ENCODE data around the gene BLOC1S3. TPM values are rescaled to one million over a fixed set of nuclear protein-coding genes. Genes with fewer than 3 reads are reported as not detected.

The BLOC1S3 gene
- total RNA-seq, 1 donor from 2014 or later, result 22.7 TPM

DNA sequence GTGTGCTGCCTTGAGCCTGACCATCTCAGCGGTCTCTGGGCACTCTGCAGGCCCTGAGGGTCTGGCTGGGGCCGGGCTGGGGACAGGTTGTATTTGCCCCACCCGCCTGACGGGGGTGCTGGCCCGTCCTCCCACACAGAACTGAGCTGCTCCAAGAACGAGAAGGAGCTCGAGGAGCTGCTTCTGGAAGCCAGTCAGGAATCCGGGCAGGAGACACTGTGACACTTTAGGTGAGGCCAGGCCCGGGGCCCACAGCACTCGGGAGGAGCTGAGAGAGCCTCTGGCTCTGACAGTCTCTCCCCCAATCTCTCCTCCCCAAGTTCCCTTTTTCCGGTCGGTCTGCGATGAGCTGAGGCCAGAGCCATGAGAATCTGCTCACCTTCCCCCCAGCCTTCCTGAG is 32.3 kb upstream of the BLOC1S3 start:
- no peaks in the 10 kb centered on the region for H3K4me1 Mint-ChIP-seq (ENCODE audit: unreplicated experiment)
- peaks cover 12% of the 10 kb centered on the region for H3K27me3 Mint-ChIP-seq (ENCODE audit: unreplicated experiment)
- TF ChIP-seq, protein P1, sequence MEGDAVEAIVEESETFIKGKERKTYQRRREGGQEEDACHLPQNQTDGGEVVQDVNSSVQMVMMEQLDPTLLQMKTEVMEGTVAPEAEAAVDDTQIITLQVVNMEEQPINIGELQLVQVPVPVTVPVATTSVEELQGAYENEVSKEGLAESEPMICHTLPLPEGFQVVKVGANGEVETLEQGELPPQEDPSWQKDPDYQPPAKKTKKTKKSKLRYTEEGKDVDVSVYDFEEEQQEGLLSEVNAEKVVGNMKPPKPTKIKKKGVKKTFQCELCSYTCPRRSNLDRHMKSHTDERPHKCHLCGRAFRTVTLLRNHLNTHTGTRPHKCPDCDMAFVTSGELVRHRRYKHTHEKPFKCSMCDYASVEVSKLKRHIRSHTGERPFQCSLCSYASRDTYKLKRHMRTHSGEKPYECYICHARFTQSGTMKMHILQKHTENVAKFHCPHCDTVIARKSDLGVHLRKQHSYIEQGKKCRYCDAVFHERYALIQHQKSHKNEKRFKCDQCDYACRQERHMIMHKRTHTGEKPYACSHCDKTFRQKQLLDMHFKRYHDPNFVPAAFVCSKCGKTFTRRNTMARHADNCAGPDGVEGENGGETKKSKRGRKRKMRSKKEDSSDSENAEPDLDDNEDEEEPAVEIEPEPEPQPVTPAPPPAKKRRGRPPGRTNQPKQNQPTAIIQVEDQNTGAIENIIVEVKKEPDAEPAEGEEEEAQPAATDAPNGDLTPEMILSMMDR (IDR thresholded peaks at IDR 0.05; ENCODE audit: unreplicated experiment), result no peak
- H3K36me3 Mint-ChIP-seq (ENCODE audit: low read depth, unreplicated experiment), result peaks cover 17% of the 10 kb centered on the region
- no peak overlapping the region for H3K4me3 Mint-ChIP-seq (ENCODE audit: unreplicated experiment)
- H3K27ac Mint-ChIP-seq (ENCODE audit: unreplicated experiment), result no peak overlapping the region
- H3K9me3 Mint-ChIP-seq (ENCODE audit: unreplicated experiment), result no peaks in the 10 kb centered on the region
- DNase-seq (ENCODE audit: low spot score), result no peak

DNA sequence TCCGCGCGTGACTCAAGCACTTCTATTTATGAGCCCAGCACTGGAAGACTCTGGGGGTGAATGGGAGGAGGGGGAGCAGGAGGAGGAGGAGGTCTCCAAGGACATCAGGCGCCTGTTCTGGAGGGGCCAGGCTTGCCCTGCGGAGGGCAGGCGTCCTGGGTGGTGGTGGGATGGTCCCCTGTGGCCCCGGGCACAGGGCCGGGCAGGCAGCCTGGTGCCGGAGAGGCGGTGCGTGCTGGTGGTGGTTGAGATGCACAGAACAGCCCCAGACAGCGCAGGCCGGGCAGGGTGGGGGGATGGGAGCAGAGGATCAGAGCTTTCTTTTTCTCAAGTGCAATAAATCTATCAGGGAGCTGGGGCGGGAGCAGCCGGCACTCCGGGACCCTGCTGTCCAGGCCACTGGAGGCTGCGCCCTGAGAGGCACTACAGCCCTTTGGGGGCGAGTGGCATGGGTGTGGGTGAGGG is 31.8 kb upstream of the BLOC1S3 start:
- peaks cover 12% of the 10 kb centered on the region for H3K36me3 Mint-ChIP-seq (ENCODE audit: low read depth, unreplicated experiment)
- DNase-seq (ENCODE audit: low spot score), result no peak
- H3K9me3 Mint-ChIP-seq (ENCODE audit: unreplicated experiment), result no peaks in the 10 kb centered on the region
- H3K4me1 Mint-ChIP-seq (ENCODE audit: unreplicated experiment), result no peaks in the 10 kb centered on the region
- no peak overlapping the region for H3K27ac Mint-ChIP-seq (ENCODE audit: unreplicated experiment)
- peaks cover 12% of the 10 kb centered on the region for H3K27me3 Mint-ChIP-seq (ENCODE audit: unreplicated experiment)
- TF ChIP-seq, protein P1 (IDR thresholded peaks at IDR 0.05; ENCODE audit: unreplicated experiment), result no peak
- no peak overlapping the region for H3K4me3 Mint-ChIP-seq (ENCODE audit: unreplicated experiment)

DNA sequence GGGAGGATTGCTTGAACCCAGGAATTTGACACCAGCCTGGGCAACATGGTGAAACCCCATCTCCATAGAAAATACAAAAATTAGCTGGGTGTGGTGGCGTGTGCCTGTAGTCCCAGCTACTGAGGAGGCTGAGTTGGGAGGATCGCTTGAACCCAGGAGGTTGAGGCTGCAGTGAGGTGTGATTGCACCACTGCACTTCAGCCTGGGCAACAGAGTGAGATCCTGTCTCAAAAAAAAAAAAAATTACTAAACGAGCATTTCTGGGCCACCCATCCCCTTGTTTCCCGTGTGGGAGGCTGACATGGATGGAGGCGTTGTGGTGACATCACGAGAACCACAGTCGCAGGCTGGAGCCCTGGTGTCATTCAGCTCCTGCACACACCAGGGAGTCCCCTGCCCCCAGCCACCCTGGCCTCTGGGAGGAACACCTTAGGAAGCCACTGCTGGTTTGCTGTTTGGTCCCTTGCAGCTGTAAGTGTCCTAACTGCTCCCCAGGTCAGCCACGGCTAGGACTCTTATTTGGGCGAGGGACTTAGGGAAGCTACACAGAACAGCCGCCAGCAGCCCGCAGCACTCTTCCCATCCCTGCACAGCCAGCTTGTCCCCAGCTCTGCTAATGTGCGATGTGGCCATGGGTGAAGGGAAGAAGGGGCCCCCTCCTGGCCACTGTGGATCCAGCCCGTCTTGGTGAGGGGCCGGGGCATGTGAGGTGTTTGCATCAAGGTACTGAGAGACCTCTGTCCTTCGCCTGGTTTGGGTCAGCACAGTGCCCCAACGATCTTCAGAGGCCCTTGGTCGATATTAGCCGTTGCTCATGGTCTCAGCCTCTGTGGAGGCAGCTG is 30.5 kb upstream of the BLOC1S3 start:
- TF ChIP-seq, protein P1 (IDR thresholded peaks at IDR 0.05; ENCODE audit: unreplicated experiment), result no peak
- no peak for DNase-seq (ENCODE audit: low spot score)
- no peak overlapping the region for H3K27ac Mint-ChIP-seq (ENCODE audit: unreplicated experiment)
- H3K27me3 Mint-ChIP-seq (ENCODE audit: unreplicated experiment), result peaks cover 12% of the 10 kb centered on the region
- H3K4me1 Mint-ChIP-seq (ENCODE audit: unreplicated experiment), result peaks cover 3% of the 10 kb centered on the region
- H3K4me3 Mint-ChIP-seq (ENCODE audit: unreplicated experiment), result no peak overlapping the region
- peaks cover 6% of the 10 kb centered on the region for H3K36me3 Mint-ChIP-seq (ENCODE audit: low read depth, unreplicated experiment)
- H3K9me3 Mint-ChIP-seq (ENCODE audit: unreplicated experiment), result no peaks in the 10 kb centered on the region

DNA sequence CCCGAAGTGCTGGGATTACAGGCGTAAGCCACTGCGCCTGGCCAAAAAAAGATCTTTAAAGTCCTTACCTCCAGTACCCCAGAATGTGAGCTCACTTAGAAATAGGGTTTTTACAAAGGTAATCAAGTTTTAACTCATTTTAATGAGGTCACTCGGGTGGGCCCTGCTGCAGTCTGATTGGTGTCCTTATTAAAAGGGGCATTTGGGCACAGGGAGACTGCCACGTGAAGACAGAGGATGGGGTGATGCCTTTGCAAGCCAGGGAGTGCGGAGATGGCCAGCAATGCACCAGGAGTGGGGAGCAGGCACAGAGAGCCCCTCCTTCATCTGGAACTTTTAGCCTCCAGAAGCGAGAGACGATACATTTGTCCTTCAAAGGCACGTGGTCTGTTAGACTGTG is 29.5 kb upstream of the BLOC1S3 start:
- Mint-ChIP-seq H3K4me1 (ENCODE audit: unreplicated experiment) (peaks cover 7% of the 10 kb centered on the region), H3K27me3 (ENCODE audit: unreplicated experiment) (peaks cover 15% of the 10 kb centered on the region), H3K4me3 (ENCODE audit: unreplicated experiment) (peak overlapping the region; percentile 42), H3K36me3 (ENCODE audit: low read depth, unreplicated experiment) (peaks cover 4% of the 10 kb centered on the region), H3K27ac (ENCODE audit: unreplicated experiment) (no peak overlapping the region), H3K9me3 (ENCODE audit: unreplicated experiment) (no peaks in the 10 kb centered on the region)
- TF ChIP-seq, protein P1 (IDR thresholded peaks at IDR 0.05; ENCODE audit: unreplicated experiment), result no peak
- DNase-seq (ENCODE audit: low spot score), result no peak

DNA sequence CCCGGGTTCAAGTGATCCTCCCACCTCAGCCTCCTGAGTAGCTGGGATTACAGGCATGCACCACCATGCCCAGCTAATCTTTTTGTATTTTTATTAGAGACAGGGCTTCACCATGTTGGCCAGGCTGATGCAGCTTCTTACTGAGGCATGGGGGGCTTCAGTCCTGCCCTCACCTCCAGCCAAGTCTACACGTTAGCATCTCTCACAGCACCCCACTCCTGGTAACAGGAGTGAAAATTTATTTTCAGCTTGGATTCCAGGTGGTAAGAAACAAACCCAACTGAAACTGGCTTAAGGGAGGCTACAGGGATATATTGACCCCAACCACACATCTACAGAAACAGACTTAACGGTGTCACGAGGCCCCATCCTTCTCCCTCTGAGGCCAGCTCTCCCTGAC is 28.4 kb upstream of the BLOC1S3 start:
- Mint-ChIP-seq H3K4me3 (ENCODE audit: unreplicated experiment) (no peak overlapping the region), H3K36me3 (ENCODE audit: low read depth, unreplicated experiment) (peaks cover 4% of the 10 kb centered on the region), H3K9me3 (ENCODE audit: unreplicated experiment) (no peaks in the 10 kb centered on the region), H3K27ac (ENCODE audit: unreplicated experiment) (no peak overlapping the region), H3K27me3 (ENCODE audit: unreplicated experiment) (peaks cover 21% of the 10 kb centered on the region), H3K4me1 (ENCODE audit: unreplicated experiment) (peaks cover 11% of the 10 kb centered on the region)
- TF ChIP-seq, protein P1 (IDR thresholded peaks at IDR 0.05; ENCODE audit: unreplicated experiment), result no peak
- DNase-seq (ENCODE audit: low spot score), result no peak

Data from endothelial cell (in vitro differentiated cells).